GM10266 (cell line): ENCODE results near the gene ZC4H2.
"Not testable (repeated sequence)": the region's sequence is repeated elsewhere in the genome, so short reads cannot be mapped to it uniquely, and the experiment has no call there.

Experiments used
- DNase-seq: peaks from one replicate; pipeline ENCODE4 v3.0.0; 2012; ENCODE audit errors: extremely low spot score
- CTCF ChIP-seq: IDR thresholded peaks from 2 replicates; pipeline ENCODE4 v1.5.1; 2012; ENCODE audit warnings: mild to moderate bottlenecking, low read depth; ENCODE audit not compliant: control insufficient read depth, insufficient read depth; ENCODE audit errors: missing control alignments

Gene ZC4H2

DNA sequence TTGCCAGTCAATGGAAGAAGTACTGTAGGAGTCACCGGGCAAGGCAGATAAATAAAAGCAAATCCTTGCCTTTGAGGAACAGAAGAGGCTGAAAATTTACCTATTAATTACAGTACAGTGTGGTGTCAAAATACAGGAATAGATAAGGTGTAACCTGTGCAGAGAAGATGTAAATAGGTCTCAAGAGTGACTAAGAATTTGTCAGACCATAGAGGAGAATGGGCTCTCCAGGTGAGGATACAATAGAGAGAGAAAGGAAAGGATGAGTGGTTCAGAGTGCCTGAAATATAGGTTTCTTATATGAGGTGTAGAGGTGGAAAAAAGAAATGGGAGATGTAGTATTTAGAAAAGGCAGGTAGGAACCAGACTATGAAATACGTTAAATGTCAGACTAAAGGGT lies 801 bp upstream of the ZC4H2 start:
- no peak for DNase-seq
- TF ChIP-seq CTCF: no peak

GRCh38 chrX:64976673-64977040 lies 407 bp upstream of the ZC4H2 start:
- TF ChIP-seq CTCF: no peak
- DNase-seq: no peak

DNA sequence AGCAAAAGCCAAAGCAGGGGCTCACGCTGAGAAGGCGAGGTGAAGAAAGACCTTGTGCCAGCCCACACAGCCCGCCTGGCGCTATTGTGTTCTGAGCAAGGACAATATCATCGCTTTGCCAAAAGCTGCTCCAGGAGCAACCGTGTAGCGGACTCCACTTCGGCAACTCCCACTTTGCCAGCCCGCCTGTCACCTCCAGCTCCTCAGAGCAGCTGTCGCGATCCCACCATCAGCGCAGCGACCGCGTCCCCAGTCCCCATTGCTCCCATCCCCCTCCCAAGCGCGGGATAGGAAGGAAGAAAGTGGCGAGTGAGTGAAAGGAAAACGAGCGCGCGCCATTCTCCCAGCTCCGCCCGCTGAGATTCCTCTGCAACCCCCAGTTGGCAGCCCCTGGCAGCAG lies 759 bp downstream of the ZC4H2 start:
- TF ChIP-seq CTCF: no peak
- peak; percentile 1 for DNase-seq

DNA sequence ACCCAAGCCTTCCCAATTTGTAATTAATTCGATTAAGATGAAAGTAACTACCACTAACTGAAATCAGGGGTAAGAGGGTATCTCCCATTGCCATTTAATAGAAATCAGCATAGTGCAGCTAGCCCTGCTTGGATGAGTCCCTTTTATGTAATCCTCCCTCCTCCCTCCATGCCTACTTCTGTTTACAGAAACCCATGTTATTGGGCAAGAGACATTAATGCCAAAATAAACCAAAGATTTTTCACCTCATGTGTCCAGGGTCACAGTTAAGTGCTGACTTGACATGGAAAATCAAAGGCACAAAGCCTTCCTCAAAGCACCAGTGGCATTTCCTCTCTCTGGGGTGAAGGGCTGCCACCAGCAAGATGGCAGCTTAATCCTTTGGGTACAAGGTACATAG lies 50.8 kb downstream of the ZC4H2 start:
- TF ChIP-seq CTCF: no peak
- DNase-seq: no peak

- DNase-seq: no peak
- no peak for TF ChIP-seq CTCF
Observed at GRCh38 chrX:64908121-64908520, 68.1 kb downstream of the ZC4H2 start.

DNA sequence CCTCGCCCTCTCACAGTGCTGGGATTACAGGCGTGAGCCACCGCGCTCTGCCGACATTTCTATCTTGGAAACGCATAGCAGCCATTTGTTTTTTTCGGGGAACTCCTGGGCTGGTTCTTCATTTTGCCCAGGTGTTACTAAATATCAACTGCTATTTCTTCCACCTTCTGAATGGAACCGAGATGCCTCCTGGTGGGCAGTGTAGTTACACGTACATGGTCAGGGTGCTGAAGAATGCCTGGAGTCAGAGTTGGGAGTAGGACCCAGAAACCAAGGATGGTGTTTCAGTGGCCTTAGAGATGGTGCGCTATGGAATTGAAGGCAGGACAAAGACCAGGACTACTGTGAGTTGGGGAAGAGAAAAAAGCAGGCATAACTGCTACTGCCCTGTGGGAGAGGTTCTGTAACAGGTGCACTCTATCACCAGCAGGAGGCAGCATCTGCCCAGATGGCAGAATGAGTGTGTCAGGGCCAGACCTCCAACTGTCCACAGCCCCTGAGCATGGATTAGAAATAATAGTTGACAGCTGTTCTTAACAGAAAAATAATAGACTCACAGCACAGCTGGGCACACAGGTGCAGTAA lies 81.7 kb downstream of the ZC4H2 start:
- DNase-seq: peak; percentile 12
- peak; percentile 57 for TF ChIP-seq CTCF

DNA sequence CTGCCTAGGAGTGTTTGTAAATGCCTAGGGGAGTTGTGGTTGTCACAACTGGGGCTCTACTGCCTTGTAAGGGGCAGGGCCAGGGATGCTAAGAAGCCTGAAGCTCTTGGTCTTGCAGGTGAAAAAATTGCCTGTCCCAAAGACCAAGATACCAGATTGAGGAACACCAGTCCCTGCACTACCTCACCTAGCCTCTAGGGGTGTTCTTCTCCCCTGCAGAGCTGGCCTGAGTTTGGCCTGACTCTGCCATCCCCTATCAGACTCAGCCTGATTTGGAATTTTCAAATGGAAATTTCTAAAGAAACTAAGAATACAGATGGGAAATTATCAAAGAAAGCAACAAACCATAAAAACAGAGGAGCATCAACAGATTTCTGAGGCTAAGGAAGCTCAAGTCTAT lies 90.4 kb downstream of the ZC4H2 start:
- DNase-seq: no peak
- peak; percentile 20 for TF ChIP-seq CTCF

DNA sequence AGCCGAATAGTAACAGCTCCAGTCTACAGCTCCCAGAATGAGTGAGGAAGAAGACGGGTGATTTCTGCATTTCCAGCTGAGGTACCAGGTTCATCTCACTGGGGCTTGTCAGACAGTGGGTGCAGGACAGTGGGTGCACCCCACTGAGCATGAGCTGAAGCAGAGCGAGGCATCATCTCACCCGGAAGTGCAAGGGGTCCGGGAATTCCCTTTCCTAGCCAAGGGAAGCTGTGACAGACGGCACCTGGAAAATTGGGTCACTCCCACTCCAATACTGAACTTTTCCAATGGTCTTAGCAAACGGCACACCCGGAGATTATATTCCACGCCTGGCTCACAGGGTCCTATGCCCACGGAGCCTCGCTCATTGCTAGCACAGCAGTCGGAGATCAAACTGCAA lies 97.5 kb downstream of the ZC4H2 start:
- not testable (repeated sequence) for DNase-seq
